Epithelial cell of esophagus (primary cell): ENCODE measurements around the gene DIAPH3.

ENCODE experiments used
- DNase-seq: peaks from one replicate; pipeline ENCODE4 v3.0.0; 2010; ENCODE audit warnings: low read depth
- H3K4me3 ChIP-seq: 2 replicates; pipeline ENCODE4 v1.5.1; 2011; ENCODE audit warnings: mild to moderate bottlenecking, low read length, control low read depth
- TF ChIP-seq, protein P1 (sequence below): IDR thresholded peaks from 2 replicates; pipeline ENCODE4 v1.5.1; 2011; ENCODE audit warnings: low read depth, mild to moderate bottlenecking, low read length, control low read depth, inconsistent platforms; ENCODE audit not compliant: insufficient read depth; ENCODE audit errors: missing control alignments

DIAPH3 gene

DNA sequence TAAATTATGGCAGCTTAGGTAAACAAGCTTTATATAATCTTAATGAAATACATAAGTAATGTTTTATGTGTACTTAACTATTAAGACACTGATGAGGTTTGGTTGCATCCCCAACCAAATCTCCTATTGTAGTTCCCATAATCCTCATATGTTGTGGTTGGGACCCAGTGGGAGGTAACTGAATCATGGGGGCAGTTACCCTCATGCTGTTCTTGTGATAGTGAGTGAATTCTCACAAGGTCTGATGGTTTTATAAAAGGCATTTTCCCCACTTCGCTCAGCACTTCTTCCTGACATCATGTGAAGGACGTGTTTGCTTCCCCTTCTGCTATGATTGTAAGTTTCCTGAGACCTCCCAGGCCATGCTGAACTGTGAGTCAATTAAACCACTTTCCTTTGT lies 212.7 kb downstream of the DIAPH3 start:
- H3K4me3 ChIP-seq: no peak overlapping the region
- TF ChIP-seq, protein P1, sequence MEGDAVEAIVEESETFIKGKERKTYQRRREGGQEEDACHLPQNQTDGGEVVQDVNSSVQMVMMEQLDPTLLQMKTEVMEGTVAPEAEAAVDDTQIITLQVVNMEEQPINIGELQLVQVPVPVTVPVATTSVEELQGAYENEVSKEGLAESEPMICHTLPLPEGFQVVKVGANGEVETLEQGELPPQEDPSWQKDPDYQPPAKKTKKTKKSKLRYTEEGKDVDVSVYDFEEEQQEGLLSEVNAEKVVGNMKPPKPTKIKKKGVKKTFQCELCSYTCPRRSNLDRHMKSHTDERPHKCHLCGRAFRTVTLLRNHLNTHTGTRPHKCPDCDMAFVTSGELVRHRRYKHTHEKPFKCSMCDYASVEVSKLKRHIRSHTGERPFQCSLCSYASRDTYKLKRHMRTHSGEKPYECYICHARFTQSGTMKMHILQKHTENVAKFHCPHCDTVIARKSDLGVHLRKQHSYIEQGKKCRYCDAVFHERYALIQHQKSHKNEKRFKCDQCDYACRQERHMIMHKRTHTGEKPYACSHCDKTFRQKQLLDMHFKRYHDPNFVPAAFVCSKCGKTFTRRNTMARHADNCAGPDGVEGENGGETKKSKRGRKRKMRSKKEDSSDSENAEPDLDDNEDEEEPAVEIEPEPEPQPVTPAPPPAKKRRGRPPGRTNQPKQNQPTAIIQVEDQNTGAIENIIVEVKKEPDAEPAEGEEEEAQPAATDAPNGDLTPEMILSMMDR: no peak
- DNase-seq: no peak

DNA sequence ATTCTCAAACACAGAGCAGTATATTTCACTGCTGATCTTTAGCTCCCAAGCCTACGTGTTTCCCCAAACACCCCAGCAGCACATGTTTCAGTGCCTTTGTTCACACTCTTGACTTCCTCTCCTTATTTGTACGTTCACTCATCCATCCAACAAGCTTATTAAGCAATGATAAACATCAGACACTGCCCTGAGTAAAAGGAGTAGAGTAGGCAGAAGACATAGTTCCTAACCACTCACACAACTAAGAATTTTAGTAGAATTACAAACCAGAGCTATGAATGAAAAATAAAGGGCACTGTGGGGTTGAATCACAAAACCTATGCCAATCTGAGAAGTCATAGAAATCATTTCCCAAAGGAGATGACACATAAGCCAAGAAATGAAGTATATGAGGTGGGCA lies 213.5 kb downstream of the DIAPH3 start:
- no peak overlapping the region for H3K4me3 ChIP-seq
- no peak for DNase-seq
- TF ChIP-seq, protein P1: no peak

DNA sequence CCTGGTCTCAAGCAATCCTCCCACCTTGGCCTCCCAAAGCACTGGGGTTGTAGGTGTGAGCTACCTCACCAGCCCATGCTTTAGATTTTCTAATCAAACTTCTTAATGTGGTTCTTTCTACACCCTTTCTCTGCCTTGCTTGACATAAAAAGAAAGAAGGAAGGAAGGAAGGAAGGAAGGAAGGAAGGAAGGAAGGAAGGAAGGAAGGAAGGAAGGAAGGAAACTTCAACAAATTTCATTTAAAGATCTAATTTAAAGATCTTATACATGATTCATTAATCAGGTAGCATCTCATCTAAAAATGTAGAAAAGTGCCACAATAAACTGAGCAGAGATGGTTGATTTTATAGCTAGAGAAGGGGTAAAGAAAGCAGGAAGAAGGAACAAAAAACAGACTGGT lies 215.0 kb downstream of the DIAPH3 start:
- H3K4me3 ChIP-seq: no peak overlapping the region
- no peak for DNase-seq
- TF ChIP-seq, protein P1: no peak

DNA sequence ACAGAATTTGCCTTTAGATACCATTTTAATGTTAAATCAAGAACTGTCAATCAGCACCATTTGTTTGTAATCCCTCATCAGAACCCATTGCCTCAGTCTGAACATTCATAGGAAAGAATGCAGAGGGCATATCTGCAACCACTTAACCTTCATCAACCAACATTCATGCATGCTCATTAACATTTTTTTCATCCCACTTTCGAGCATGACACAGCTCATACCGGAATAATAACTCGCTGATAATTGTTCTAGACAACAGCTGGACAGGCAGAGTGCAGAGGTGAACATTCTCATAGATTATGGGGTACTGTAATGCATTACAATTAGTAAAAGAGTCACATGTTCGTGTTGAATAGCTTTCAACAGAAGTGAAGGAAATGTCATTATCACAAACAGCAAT lies 216.8 kb downstream of the DIAPH3 start:
- TF ChIP-seq, protein P1: no peak
- DNase-seq: no peak
- no peak overlapping the region for H3K4me3 ChIP-seq

DNA sequence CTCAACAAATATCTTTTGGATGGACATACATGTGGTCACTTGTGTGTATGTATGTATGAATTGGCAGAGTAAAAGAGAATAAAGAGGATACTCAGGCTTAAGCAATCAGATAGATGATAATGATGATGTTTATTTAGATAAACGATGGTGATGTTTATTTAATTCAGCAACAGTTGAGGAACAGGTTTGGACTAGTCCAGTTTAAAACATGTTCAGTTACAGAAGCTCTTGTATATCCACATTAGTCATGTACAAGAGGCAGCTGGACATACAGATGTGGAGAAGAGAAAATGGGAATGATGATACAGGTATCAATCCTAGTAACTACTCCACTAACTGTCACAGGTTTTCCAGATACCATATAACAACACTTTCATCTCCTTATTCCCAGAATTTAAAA lies 232.1 kb downstream of the DIAPH3 start:
- TF ChIP-seq, protein P1: no peak
- no peak overlapping the region for H3K4me3 ChIP-seq
- peak; percentile 85 for DNase-seq

DNA sequence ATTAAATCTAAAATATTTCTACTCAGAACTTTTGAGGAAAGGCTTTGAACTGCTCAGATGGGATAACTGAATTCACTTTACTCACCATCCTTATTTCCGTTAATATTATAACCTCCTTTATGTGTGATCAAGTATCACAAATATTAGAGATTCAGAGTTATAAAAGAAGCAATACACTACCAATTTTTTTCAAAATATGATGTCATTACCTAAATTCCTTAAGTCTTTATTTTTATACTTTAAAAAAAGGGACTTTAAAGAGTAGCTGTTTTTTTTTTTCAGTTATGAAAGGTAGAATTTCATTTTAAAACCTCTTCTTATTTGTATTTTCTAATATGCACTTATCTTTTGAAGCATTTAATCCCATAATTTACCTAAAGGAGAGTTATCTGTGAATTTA lies 239.5 kb downstream of the DIAPH3 start:
- TF ChIP-seq, protein P1: no peak
- no peak for DNase-seq
- H3K4me3 ChIP-seq: no peak overlapping the region

DNA sequence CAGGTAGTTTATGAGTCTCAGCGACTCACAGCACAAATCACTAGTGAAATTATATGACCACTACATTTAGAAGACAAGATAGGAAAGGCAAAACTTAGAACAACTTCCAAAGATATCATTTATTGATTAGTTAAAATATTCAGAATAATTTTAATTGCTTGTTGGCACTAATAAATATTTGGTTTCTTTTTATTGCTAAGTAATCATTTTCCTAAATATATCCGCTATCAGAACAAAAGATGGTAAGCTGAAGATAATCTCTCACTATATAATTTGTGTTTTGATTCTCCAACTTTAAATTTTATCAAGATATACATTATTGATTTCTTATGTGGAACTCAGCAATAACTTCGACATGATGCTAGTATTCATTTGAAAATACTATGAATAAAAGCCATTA lies 248.5 kb downstream of the DIAPH3 start:
- no peak overlapping the region for H3K4me3 ChIP-seq
- no peak for DNase-seq
- TF ChIP-seq, protein P1: no peak
